RPMI8226 (cell line): ENCODE results near the gene FHOD3.
A peak's percentile ranks its signal among the peaks of the same experiment; 100 is the strongest.

Experiments
- DNase-seq: peaks from one replicate; pipeline ENCODE4 v3.0.0-alpha.2; 2015

Gene FHOD3

DNA sequence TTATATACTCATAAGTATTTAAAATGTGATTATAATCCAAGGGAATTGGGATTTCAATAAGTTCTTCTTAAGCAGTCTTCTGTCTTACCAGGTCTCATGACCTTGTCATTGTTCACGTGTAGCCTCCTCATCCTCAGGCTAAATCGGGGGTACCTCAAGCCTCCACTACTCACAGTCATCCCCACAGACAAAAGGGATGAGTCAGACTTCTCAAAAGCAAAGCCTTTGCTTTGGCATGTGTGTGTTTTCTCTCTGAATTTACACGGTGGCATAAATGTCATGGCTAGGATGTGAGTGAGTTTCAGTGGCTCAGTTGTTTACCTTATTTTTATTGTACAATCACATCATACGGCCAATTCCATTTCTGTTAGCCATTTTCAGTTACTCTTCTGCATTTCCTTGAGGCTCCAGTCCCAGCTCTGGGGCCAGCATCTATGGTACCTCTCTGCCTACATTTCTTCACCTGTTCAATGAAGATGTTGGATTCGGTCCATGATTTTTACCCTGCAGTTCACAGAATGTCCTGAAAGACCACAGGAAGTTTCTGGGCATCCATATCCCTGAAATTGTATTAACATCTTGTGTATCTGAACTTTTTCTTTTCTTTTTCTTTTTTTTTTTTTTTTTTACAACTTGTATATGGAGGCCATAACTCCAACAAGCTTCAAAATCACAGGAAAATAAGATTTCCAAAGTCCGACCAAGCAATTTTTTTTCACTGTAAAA lies 195.3 kb downstream of the FHOD3 start:
- DNase-seq, result no peak

DNA sequence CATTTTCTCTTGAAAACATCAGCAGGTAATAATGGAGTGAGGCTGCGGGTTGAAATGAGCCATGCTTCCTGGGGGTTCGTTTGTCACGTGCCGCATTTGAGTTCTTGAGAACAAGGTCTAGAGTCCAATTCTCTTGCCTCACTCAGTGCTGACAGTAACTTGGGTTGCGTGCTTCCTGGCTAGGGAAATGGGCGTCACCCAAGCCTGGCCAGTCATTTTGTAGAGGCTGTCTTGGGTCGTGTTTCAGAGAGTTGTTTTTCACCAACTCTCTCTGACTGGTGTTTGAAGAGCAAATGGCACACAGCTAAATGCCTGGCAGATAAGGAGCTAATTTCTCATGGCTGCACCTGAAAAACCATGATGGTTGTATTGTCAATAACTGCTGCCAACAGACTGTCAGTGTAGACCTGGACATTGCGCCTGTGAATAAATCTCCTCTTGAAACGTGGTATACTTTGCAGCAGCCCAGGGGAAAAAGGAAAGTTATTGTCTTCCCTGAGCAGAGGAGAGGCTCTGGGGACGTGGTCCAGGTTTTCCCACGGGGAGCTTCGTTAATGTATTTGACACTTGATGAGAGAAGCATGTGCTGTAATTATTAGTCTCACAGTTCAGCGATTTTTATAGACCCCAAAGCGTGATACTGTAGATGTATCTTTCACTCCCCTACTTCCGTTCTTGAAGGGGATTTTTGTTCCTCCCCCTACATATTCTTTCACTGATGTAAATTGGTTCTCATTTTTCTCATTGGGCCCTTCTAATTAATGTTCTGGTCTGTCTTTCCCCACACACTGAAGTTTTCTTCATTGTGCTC lies 196.0 kb downstream of the FHOD3 start:
- DNase-seq, result no peak

DNA sequence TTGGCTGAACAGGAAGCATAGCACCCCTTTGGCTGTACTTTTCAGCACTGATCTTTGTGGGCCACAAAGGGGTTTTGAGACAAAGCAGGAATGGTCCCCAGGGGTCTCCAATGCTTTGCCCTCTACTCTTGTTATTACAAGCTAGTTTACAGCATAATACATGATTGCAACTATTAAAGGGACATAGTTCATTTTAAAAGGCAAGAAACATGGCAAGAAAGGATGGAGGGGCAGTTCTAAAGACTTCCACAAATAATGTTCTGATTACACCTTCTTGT lies 196.6 kb downstream of the FHOD3 start:
- DNase-seq, result no peak

DNA sequence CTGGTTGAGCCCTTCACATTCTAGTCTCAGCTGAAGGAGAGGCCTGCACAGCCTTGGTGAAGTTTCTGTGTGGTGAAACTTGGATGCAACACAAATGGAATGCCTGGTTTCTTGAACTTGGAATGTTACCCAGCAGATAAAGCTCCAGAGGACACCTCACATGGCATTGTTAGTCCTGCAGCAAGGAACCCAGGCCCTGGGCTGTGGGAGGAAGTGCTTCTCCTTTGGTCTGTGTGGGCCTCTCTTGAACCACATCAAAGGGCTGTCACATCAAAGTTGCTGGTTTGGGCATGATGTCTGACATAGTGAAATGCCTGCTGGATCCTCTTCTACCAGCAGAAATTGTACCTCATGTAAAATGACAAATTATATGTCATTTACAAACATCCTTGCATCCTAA lies 198.5 kb downstream of the FHOD3 start:
- DNase-seq, result no peak

DNA sequence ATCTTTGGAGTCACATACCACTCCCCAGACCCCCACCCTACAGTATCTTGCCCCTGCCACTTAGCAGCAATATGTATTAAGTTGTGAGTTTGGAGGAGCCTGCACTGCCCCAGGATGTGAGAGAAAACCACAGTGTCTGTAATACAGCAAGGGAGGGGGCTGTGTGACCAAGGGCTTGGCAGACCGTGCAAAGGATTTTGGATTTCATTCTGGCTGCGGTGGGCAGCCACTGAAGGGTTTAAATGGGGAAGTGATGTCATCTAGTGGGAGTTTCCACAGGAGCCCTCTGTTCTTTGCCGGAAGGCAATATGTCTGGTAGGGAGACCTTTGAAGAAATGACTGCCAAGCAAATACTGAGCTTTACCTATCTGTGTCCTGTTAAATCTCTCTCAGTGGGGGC lies 202.4 kb downstream of the FHOD3 start:
- no peak for DNase-seq

DNA sequence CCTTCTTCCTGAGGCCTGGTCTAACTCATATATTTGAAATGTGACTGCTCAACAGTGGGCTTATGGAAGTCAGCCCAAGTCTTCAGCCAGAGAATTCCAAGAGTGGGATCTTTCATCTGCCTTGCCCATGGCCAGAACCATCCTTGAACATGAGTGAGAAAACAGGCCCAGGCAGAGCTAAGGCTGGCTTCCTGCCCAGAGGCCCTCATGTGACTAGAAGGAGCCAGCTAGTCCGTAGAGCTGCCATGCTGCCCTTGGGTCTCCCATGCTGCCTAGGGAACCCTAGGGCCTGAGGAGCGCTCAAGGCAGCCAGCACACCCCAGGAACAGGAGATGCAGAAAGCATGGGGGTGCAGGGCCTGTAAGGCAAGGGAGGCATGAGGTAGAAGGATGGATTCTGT lies 203.6 kb downstream of the FHOD3 start:
- DNase-seq, result no peak

DNA sequence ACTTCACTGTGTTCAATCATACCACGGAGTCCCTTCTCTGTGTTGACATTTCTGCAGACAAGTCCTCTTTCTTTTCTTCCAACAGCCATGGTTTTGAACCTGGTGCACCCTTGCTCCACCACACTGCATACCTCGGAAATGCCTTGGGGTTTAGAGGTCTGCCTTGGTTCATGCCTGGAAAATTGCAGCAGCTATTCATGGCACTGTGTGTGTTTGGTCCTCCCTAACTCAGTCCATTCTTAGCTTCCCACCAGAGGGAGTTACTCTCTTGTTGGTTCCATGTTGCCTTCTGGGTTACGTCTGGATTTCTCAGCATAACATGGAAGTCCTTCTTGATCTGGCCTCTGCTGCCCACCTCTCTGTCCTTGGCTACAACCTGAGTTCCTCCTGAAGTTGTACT lies 206.0 kb downstream of the FHOD3 start:
- no peak for DNase-seq

DNA sequence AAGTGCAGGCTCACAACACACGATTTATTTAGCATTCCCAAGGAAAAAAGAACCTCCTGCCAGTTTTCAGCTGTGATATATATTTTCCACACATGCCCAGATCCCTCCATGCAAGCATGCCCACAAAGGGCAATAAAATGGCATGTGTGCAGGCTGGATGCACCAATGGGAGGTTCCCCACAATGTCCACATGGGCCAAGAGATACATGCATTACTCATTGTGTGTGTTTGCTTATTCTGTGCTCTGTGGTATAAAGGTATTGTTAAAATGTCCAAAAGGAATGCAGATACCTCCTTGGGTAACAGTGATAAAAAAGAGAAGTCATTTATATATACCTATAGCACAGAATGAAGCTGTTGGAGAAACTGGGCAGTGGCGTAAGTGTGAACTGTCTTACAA lies 207.4 kb downstream of the FHOD3 start:
- DNase-seq, result no peak

DNA sequence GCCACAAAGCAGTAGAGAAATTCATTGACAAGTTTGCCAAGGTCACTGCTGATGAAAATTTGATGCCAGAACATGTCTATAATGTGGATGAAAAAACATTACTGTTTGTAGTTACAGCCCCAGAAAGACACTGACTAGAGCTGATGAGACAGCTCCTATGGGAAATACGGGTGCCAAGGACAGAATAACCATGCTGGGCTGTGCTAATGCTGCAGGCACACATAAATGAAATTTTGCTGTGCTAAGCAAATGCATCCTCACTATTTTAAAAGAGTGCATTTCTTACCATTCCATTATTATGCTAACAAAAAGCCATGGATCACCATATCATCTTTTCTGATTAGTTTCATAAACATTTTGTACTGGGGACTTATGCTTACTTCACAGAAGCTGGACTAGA lies 208.2 kb downstream of the FHOD3 start:
- DNase-seq, result no peak

DNA sequence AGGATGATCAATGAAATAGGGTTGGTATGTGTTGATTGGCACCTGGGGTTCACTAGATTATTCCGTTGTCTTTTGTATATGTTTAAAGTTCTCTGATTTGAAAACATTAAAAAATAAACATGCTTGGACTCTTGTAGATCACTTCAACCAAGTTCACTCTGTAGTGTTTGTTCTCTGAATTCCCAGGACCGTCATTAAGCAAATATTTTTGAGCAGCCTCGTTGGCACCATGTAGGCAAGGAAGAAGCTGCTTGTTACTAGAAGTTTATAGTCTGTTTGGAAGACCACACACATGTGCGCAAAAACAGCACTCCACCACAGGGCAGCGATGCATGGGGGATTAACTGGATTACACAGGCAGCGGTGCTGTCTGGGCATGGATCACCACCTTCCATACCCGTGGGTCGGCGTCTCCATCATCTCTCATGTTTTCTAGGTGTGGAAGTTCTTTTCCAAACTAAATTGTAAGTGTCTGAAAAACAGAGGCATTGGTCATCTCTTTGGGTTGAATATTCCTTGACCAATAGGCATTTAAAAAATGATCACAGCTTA lies 212.2 kb downstream of the FHOD3 start:
- DNase-seq, result no peak

DNA sequence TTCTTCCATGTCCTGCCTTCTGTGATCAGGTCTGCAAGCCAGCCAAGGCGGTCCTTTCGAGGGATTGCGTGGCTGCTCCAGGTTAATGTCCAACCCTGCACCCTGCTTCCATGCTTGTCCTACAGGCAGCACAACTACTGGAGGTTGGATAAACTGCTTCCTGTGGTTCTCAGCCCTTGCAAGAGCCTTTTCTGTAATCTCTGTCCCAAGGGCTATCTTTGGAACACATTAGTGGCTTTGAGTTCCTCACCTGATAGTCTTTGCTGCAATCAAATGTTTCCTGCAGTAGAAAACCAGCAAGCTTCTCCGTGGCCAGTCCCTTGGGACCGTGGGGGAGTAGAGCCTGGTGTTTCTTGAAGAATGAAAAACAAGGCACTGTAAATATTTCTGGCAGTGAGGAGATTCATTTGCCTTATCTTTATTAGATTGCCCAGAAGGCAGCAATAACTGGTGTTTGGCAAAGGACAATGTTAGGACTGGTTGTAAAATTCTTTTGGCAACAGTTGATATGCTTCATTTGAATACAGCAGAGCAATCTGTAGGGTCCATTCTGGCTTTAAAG lies 214.4 kb downstream of the FHOD3 start:
- no peak for DNase-seq

DNA sequence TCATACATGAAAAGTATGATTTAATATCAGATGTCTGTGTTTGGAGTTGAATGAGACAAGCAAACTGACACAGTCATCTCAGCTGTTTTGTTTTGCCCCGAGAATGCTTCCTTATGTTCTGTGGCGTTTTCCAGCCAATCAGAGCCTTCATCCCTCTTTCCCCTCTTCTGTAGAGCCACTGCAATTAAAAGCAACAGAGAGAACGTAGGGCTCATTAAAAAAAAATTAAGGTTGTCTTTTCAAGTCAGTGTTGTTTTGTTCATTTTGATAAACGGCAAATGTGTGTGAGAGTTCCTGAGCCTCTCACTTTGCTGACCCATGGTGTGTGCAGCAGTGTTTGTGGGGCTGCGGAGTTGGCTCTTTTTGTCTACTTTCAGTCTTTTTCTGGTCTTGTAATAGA lies 216.0 kb downstream of the FHOD3 start:
- no peak for DNase-seq

DNA sequence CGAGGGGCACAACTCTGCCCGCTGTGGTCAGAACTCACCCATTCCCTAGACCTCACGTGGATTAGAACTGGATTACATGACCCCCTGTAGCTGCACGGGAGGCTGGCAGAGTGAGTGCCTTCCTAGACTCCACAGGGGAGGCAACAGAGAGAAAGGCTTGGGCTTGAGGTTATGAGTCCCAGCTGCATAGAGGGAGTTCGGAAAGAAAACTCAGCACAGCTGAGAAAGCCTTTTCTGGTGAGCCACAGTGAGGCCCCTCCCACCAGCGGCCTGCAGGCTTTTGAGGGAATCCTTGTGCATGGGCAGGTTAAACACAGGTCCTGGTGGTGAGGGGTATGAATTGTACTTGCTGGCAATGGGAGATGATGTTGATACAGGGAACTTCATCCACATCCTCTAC lies 217.3 kb downstream of the FHOD3 start:
- peak; percentile 23 for DNase-seq

DNA sequence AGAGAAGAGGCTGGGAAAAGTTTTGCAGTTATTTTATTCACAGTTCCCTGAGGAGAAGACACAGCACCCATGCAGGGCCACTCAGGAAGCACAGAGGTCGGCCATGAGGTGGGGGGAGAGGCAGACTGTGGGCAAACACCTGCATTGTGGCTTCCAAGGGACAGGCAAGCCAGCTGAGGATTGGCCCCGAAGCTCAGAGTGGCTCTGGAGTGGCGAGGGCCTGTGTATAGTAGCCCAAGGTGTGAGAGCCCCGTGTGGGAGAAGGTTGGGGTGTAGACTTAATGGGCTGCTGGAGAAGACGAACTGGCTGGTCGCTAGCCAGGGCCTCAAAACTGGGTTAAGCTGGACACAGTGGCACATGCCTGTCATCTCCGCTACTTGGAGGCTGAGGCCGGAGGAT lies 218.7 kb downstream of the FHOD3 start:
- DNase-seq, result no peak

DNA sequence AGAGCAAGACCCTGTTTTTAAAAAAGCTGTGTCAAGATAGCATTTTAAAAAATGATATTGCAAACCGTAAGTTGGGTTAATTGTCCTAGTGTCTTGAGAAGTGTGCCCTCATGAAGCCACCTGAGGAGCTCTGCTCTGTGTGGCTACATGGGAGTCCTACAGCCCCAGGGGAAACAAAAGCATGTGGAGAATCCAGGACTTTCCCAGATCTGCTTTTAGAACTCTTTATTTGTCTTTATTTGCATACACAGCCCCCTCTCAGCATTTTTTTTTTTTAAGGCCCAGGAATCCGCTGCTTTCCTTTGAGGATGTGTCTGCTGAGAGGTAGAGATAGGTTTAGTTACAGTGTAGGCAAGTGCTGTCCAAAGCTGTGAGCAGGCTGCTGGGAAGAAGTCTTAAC lies 219.2 kb downstream of the FHOD3 start:
- no peak for DNase-seq

DNA sequence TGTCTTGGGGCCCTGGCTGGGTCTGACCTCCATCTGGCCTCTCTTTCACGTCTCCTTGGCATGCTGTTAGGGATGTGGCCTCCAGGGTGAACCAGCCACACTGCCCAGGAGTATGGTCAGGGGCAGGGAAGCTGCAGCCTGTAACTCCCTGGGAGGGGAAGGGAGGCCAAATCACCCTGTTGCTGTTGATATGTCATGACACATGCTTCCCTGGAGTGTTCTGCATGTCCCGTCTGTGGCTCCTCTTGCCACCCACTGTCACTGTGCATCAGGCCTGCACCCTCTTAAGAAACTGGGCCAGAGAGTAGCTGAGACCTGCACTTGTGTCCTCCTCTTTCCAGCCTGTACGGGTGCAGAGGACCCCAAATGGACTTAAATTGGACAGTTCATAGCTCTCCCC lies 221.3 kb downstream of the FHOD3 start:
- DNase-seq, result no peak

DNA sequence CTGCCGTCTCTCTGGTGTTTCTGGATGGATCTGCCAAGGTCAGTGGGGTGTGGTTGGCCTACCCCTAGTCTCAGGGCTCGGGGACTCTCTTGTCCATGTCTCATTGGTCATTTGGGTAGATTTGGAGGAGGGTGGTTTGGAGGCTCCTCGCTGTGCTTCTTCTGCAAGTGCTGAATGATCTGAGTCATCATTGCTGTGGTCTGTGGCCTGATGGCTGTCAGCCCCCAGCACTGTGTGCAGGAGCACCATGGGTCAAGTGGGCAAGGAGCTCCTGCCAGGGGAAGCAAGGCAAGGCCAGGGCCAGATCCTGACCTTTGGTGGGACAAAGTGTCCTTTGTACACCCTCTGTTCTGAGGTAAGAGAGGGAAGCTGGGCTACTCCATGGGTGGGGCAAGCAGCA lies 221.8 kb downstream of the FHOD3 start:
- no peak for DNase-seq

DNA sequence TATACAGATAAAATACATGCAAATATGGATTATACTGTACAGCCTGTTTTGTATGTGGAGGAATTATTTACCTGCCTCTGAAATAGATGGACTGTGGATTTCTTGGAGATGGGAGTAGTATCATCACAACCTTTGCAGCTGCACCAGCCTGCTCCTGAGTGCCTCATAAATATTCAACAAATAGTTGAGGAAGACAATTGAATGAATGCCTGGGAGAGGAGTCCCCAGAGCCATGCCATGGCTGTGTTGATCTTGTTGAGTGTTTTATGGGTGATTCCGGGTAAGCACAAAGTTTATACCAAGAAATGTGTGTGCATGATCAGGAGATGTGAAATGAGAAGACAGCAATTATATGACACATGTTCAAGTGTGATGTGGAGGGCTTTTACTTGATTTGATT lies 225.0 kb downstream of the FHOD3 start:
- no peak for DNase-seq

DNA sequence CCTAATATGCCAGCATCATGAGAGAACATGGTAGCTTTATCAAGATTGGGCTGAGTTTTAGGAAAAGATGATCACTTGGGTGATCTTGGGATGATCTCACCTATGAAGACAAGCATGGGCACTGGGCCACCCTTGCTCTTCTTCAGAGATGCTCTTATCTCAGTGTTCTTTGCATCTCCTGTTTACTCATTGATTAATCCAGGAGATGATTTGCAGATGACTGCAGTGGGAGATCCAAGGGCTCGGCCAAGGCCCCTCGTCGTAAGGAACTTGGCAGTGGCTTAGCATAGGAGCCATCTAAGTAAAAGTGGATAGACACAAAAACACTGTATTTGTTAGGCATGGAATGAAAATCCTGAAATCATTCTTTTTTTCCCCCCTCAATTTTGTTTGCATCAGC lies 228.4 kb downstream of the FHOD3 start:
- DNase-seq, result no peak

DNA sequence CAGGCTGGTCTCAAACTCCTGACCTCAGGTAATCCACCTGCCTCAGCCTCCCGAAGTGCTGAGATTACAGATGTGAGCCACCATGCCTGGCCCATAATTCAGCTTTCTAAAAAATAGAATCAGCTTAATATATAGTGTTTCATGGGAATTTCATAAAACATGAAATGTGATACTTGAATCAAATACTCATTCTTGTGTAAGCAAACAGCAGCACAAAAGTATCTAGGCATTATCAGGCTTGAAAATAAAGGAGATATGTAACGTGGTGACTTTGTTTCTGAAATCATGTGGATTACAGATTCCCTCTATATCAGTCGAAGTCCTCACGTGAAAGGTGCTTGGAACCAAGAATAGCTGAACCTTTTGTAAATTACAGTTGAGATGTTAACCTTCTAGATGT lies 229.1 kb downstream of the FHOD3 start:
- no peak for DNase-seq

DNA sequence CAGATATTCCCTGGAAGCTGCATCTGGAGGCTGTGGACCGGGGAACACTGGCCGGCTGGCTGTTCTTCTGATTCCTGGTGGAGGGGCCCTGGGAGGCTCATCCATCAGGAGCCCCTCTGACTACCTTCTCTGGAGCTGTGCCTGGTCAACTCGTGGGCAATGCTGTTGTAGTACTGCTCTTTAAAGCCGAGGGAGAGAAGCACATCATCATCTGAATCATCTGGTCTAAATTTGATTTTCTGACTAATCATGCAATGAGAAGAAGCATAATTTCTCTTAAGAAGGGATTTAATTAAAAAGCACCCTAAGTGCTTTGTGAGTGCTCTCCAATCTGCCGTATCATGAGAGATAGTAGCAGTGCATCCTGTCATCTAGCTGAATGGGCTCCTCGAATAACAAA lies 229.5 kb downstream of the FHOD3 start:
- DNase-seq, result no peak

DNA sequence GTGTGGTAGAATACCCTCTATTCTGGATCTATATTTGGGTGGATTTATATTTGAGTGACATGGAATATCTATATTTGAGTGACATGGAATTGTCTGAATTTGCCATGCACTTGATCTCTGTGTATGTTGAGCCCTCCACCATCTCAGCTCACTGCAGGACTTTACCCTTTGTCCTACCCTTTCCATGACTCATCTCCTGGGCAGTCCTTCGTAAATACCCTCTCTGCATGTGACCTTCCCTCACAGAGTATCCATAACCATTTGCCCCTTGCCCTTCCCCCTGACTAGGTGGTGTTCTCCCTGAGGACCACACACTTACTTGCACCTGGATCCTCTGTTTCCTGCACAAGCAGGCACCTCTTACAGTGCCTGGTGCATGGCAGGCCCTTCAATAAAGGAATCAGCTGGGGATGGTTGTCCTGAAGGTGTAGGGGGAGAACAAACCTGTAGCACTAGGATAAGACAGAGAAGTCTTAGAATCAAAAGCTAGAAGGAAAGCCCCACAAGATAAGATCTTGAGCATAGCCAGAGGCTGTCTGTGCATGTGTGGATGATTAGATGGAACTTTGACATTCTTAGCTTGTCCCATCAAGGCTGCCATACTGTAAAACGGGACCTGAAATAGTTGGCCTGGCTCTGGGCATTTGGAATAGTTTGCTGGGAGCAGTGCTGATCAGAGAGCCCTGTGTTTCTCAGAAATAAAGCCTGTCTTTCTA lies 230.4 kb downstream of the FHOD3 start:
- DNase-seq, result no peak

DNA sequence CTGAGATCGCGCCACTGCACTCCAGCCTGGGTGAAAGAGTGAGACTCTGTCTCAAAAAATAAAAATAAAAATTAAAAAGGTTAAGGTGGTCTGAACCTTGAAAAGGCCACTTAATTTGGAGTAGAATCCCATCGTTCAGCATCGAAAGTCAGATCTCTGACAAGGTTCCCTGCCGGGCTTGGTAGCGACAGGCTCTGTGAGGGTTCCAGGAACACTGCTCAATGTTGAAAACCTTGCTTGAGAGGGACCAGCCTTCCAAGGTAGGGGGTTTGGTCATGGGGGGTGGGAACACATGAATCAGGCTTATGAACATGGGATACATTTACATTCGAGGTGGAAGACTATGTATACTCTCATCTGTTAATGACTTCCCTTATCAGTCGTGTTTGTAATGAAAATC lies 232.2 kb downstream of the FHOD3 start:
- DNase-seq, result no peak
